Gastroesophageal sphincter (tissue), 4 donors: ENCODE measurements around the gene KIAA0825. TPM values are rescaled to one million over a fixed set of nuclear protein-coding genes. Genes with fewer than 3 reads are reported as not detected.

ENCODE experiments used
- ATAC-seq: fragments of 150-250 bp; one replicate; pipeline ENCODE4 v1.9.1; 2016; ENCODE audit warnings: mild to moderate bottlenecking, moderate library complexity
- H3K27ac ChIP-seq, 4 donors: fragments of 200-600 bp; sonication (generic) in 3 of 4; 1 replicate in 3 of 4; 2 replicates in 1 of 4; pipeline ENCODE4 v1.5.1; 2016 to 2019
- H3K27me3 ChIP-seq: fragments of 200-600 bp; sonication (generic); one replicate; pipeline ENCODE4 v1.5.1; 2019
- H3K36me3 ChIP-seq, 2 donors: fragments of 200-600 bp; sonication (generic); one replicate each; pipeline ENCODE4 v1.5.1; 2019; ENCODE audit warnings: control low read depth in 1 of 2
- H3K4me1 ChIP-seq, 3 donors: fragments of 200-600 bp; sonication (generic); 1 replicate in 2 of 3; 2 replicates in 1 of 3; pipeline ENCODE4 v1.5.1; 2016 to 2019; ENCODE audit warnings: control low read depth in 2 of 3
- H3K4me3 ChIP-seq, 2 donors: fragments of 200-600 bp; sonication (generic); one replicate each; pipeline ENCODE4 v1.5.1; 2019; ENCODE audit warnings: mild to moderate bottlenecking in 1 of 2, moderate library complexity in 1 of 2
- H3K9me3 ChIP-seq, 3 donors: fragments of 200-600 bp; sonication (generic); one replicate each; pipeline ENCODE4 v1.5.1; 2017 to 2019; ENCODE audit warnings: control low read depth in 2 of 3
- EP300 ChIP-seq: sonication (generic); formaldehyde crosslinking; IDR thresholded peaks from one replicate; pipeline ENCODE4 v1.6.1; 2017; ENCODE audit warnings: antibody characterized with exemption, mild to moderate bottlenecking
- POLR2A ChIP-seq, 2 donors: fragments of 450-650 bp; IDR thresholded peaks; one replicate each; pipeline ENCODE4 v1.6.1; 2017; ENCODE audit warnings: antibody characterized with exemption in 2 of 2, mild to moderate bottlenecking in 2 of 2, moderate library complexity in 1 of 2
- POLR2AphosphoS5 ChIP-seq: sonication (generic); formaldehyde crosslinking; IDR thresholded peaks from one replicate; pipeline ENCODE4 v1.6.1; 2017; ENCODE audit warnings: antibody characterized with exemption
- WGBS, 2 donors: methylation state at CpG; one replicate each; pipeline ENCODE4 v1.1.5; 2018; ENCODE audit warnings: low coverage in 1 of 2; 5-methylcytosine and 5-hydroxymethylcytosine counted together
- total RNA-seq, 4 donors: library from RNA; depleted of rRNA; stranded (reverse); fragments of >200 nt; gene quantifications; one replicate each; pipeline ENCODE4 v1.1.0, GENCODE V29; 2016
- TF ChIP-seq, protein P1 (sequence below), 4 experiments: fragments of 200-600 bp in 2 of 4; fragments of 450-650 bp in 2 of 4; sonication (generic) in 1 of 4; IDR thresholded peaks; one replicate each; pipeline ENCODE4 v1.5.1; 2017 to 2019; ENCODE audit warnings: antibody characterized with exemption in 4 of 4, mild to moderate bottlenecking in 2 of 4, moderate library complexity in 2 of 4

Gene KIAA0825
- total RNA-seq, 4 donors from 2014 or later, result 3.0 to 7.9 (median 4.8) TPM

DNA sequence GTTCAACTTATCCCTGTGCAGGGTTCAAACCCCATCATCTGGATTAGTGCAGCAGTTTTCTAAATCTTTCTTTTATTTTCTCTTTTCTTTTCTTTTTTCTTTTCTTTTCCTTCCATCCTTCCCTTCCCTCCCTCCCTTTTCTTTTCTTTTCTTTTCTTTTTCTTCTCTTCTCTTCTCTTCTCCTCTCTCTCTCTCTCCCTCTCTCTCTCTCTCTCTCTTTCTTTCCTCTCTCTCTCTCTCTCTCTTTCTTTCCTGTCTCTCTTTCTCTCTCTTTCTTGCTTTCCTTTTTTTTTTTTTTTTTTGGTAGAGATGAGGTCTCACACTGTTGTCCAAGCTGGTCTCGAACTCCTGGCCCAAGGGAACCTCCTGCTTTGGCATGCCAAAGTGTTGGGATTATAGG lies 53.6 kb downstream of the KIAA0825 start:
- Histone ChIP-seq H3K4me1 (no peaks in the 10 kb centered on the region), H3K9me3 (no peaks in the 10 kb centered on the region), H3K4me3 (no peak overlapping the region), H3K36me3 (no peaks in the 10 kb centered on the region), H3K27ac (no peak overlapping the region), H3K27me3 (no peaks in the 10 kb centered on the region)
- TF ChIP-seq, protein P1, sequence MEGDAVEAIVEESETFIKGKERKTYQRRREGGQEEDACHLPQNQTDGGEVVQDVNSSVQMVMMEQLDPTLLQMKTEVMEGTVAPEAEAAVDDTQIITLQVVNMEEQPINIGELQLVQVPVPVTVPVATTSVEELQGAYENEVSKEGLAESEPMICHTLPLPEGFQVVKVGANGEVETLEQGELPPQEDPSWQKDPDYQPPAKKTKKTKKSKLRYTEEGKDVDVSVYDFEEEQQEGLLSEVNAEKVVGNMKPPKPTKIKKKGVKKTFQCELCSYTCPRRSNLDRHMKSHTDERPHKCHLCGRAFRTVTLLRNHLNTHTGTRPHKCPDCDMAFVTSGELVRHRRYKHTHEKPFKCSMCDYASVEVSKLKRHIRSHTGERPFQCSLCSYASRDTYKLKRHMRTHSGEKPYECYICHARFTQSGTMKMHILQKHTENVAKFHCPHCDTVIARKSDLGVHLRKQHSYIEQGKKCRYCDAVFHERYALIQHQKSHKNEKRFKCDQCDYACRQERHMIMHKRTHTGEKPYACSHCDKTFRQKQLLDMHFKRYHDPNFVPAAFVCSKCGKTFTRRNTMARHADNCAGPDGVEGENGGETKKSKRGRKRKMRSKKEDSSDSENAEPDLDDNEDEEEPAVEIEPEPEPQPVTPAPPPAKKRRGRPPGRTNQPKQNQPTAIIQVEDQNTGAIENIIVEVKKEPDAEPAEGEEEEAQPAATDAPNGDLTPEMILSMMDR (IDR thresholded peaks at IDR 0.05), result no peak
- TF ChIP-seq POLR2A (IDR thresholded peaks at IDR 0.05), result no peak
- no peak for TF ChIP-seq EP300
- TF ChIP-seq POLR2AphosphoS5, result no peak
- ATAC-seq, result no peak
- 80% methylated on average over 1 of the region's 1 CpG; no CpG with 5 or more reads in 1 of the 2 donors for WGBS, 2 donors

DNA sequence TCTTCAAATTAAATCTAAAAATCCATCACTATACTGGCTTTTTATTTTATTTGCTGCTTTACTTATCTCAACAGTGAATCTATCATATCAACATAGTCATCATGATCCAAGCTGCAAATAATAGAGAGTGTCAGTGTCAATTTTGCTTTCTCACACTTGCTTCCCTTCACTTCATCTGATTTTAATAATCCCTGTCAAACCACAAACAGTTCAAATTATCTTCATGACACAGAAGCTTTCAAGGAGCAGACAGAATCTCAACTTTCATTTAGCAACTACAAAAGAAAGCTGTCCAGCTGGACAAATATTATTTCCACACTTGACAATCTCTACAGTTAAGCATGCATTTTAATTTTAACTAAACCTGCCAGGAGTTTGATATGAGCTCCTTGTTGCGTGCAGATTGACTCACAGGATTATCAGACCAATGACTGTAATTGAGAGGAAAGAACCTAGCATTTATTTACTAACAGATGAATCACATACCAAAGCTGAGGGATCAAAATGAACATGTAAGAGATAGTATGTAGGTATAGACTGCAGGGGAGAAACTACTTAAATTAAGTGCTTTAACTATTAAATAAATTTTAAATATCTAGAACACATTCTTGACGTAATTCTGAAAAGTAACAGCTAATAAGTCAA lies 56.0 kb downstream of the KIAA0825 start:
- Histone ChIP-seq H3K4me3 (no peak overlapping the region), H3K36me3 (no peaks in the 10 kb centered on the region), H3K27me3 (no peaks in the 10 kb centered on the region), H3K9me3 (no peaks in the 10 kb centered on the region), H3K27ac (no peak overlapping the region), H3K4me1 (no peaks in the 10 kb centered on the region)
- TF ChIP-seq POLR2AphosphoS5 (no peak), EP300 (no peak)
- WGBS, 2 donors, result 93 to 97% methylated on average over 2 of the region's 2 CpGs
- ATAC-seq, result no peak

DNA sequence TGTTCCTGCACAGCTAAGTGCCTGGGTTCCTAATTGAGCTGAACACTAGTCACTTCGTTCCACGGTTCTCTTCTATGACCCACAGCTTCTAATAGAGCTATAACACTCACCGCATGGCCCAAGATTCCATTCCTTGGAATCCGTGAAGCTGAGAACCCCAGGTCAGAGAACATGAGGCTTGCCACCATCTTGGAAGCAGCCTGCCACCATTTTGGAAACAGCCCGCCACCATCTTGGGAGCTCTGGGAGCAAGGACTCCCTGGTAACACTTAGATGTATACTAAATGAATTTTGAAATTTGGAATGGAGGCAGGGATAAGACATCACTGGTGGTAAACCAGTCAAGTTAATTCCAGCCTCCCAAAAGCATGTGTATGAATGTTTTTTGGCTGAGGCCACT lies 60.4 kb downstream of the KIAA0825 start:
- Histone ChIP-seq H3K36me3 (no peaks in the 10 kb centered on the region), H3K4me1 (no peaks in the 10 kb centered on the region), H3K4me3 (no peak overlapping the region), H3K9me3 (no peaks in the 10 kb centered on the region), H3K27me3 (no peaks in the 10 kb centered on the region), H3K27ac (no peak overlapping the region)
- TF ChIP-seq EP300 (no peak), POLR2AphosphoS5 (no peak), POLR2A (IDR thresholded peaks at IDR 0.05) (no peak)
- TF ChIP-seq, protein P1 (IDR thresholded peaks at IDR 0.05), result no peak
- WGBS, 2 donors, result 100% methylated on average over 3 of the region's 5 CpGs; no CpG with 5 or more reads in 1 of the 2 donors
- ATAC-seq, result no peak

DNA sequence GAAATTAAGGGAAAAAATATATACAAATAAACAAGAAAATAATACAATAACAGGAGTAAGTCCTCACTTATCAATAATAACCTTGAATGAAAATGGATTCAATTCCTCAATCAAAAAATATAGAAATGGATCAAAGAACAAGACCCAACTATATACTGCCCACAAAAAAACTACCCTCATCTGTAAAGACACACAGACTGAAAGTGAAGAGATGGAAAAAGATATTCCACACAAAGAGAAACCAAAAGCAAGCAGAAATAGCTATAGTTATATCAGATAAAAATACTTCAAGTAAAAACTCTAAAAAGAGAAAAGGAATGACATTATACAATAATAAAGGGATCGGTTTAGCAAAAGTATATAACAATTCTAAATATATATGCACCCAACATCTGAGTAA lies 66.5 kb downstream of the KIAA0825 start:
- Histone ChIP-seq H3K36me3 (no peaks in the 10 kb centered on the region), H3K9me3 (peaks cover 0 to 19% (median 0%) of the 10 kb centered on the region in 3 donors), H3K27ac (no peak overlapping the region), H3K27me3 (no peaks in the 10 kb centered on the region), H3K4me3 (no peak overlapping the region), H3K4me1 (no peaks in the 10 kb centered on the region)
- 43 to 90% methylated on average over 1 of the region's 1 CpG for WGBS, 2 donors
- TF ChIP-seq, protein P1 (IDR thresholded peaks at IDR 0.05), result no peak
- TF ChIP-seq POLR2A (IDR thresholded peaks at IDR 0.05) (no peak), EP300 (no peak), POLR2AphosphoS5 (no peak)
- ATAC-seq, result no peak

DNA sequence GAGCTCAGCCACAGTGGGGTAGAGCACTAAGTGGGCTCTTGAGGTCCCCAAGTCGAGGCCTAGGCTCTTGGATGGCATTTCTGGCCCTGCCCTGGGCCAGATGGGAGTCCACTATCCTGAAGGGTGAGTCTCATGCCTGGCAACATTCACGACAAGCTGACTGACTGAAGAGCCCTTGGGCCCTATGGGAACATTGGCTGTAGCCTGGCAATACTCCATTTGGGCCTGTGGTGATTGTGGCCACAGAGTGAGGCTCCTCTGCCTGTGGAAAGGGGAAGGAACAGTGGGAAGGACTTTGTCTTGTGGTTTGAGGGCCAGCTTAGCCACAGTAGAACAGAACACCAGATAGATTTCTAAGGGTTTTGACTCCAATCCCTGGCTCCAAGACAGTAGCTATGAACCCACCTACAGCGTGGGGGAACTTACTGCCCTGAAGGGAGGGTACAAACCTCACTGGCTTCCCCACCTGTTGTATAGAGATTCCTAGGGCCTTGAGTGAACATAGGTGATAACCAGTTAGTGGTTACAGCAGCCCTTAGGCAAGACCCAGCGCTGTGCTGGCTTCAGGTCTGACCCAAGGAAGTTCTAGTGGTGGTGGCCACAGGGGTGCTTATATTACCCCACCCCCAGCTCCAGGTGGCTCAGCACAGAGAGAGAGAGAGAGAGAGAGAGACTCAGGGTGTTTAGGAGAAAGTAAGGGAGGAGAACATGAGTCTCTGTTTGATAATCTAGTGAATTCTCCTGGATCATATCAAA lies 72.4 kb downstream of the KIAA0825 start:
- no peak overlapping the region for H3K4me3 ChIP-seq
- no peak overlapping the region for H3K27ac ChIP-seq
- TF ChIP-seq POLR2AphosphoS5 (no peak), EP300 (no peak), POLR2A (IDR thresholded peaks at IDR 0.05) (no peak)
- TF ChIP-seq, protein P1 (IDR thresholded peaks at IDR 0.05), result no peak
- H3K36me3 ChIP-seq, result no peaks in the 10 kb centered on the region
- 94 to 100% methylated on average over 1 to 3 of the region's 4 CpGs for WGBS, 2 donors
- no peaks in the 10 kb centered on the region for H3K4me1 ChIP-seq
- ATAC-seq, result no peak
- H3K9me3 ChIP-seq, result peaks cover 0 to 11% (median 0%) of the 10 kb centered on the region in 3 donors
- no peaks in the 10 kb centered on the region for H3K27me3 ChIP-seq
